Endodermal cell (in vitro differentiated cells): ENCODE measurements around the gene CHST9. TPM values are rescaled to one million over a fixed set of nuclear protein-coding genes. Genes with fewer than 3 reads are reported as not detected.
A peak's percentile ranks its signal among the peaks of the same experiment; 100 is the strongest.

ENCODE experiments used
- DNase-seq: peaks from one replicate; pipeline ENCODE4 v3.0.0-alpha.2; 2017
- H3K27ac ChIP-seq: 2 replicates; pipeline ENCODE4 v1.5.1; 2013; ENCODE audit warnings: mild to moderate bottlenecking, low read depth, low read length, moderate library complexity
- H3K27me3 ChIP-seq: 2 replicates; pipeline ENCODE4 v1.6.1; 2013; ENCODE audit warnings: mild to moderate bottlenecking, low read length, moderate library complexity; ENCODE audit not compliant: insufficient read depth, control insufficient read depth, poor library complexity, severe bottlenecking
- H3K36me3 ChIP-seq: 2 replicates; pipeline ENCODE4 v1.7.0; 2013; ENCODE audit warnings: mild to moderate bottlenecking, low read length, moderate library complexity; ENCODE audit not compliant: control insufficient read depth, insufficient read depth
- H3K4me1 ChIP-seq: one replicate; pipeline ENCODE4 v1.7.0; 2013; ENCODE audit warnings: low read length; ENCODE audit not compliant: control insufficient read depth, insufficient read depth
- H3K4me3 ChIP-seq: 2 replicates; pipeline ENCODE4 v1.5.1; 2013; ENCODE audit warnings: mild to moderate bottlenecking, low read length, moderate library complexity
- H3K9ac ChIP-seq: 2 replicates; pipeline ENCODE4 v1.6.1; 2013; ENCODE audit warnings: mild to moderate bottlenecking, low read length, moderate library complexity; ENCODE audit not compliant: poor library complexity, severe bottlenecking; ENCODE audit errors: extremely low read depth
- H3K9me3 ChIP-seq: 2 replicates; pipeline ENCODE4 v1.6.1; 2013; ENCODE audit warnings: mild to moderate bottlenecking, low read length, moderate library complexity; ENCODE audit not compliant: control insufficient read depth
- H3K27ac Mint-ChIP-seq: 2 replicates; pipeline ENCODE4 v1.8.0; 2020; ENCODE audit warnings: mixed read lengths
- H3K27me3 Mint-ChIP-seq: 2 replicates; pipeline ENCODE4 v1.8.0; 2021; ENCODE audit warnings: mild to moderate bottlenecking, mixed read lengths; ENCODE audit not compliant: insufficient read depth
- H3K36me3 Mint-ChIP-seq: 2 replicates; pipeline ENCODE4 v1.8.0; 2020; ENCODE audit warnings: low read depth, mixed read lengths
- H3K4me1 Mint-ChIP-seq: 2 replicates; pipeline ENCODE4 v1.8.0; 2020; ENCODE audit warnings: mixed read lengths
- H3K4me3 Mint-ChIP-seq: 2 replicates; pipeline ENCODE4 v1.8.0; 2020; ENCODE audit warnings: mild to moderate bottlenecking, moderate library complexity, mixed read lengths
- H3K9me3 Mint-ChIP-seq: 2 replicates; pipeline ENCODE4 v1.8.0; 2020; ENCODE audit warnings: mild to moderate bottlenecking, mixed read lengths
- CTCF ChIP-seq: fragments of 200-600 bp; sonication (generic); conservative IDR thresholded peaks from 2 replicates; pipeline ENCODE4 v1.5.0; 2021; ENCODE audit warnings: antibody characterized with exemption, mild to moderate bottlenecking
- WGBS, 2 experiments: methylation state at CpG; one replicate each; pipeline versions ENCODE4 v1.1.5 to v1.1.7; 2013; ENCODE audit warnings: missing lambda C conversion rate in 2 of 2, mixed read lengths in 1 of 2; ENCODE audit not compliant: insufficient coverage in 1 of 2, insufficient read length in 1 of 2; 5-methylcytosine and 5-hydroxymethylcytosine counted together
- total RNA-seq, 2 donors: library from RNA; stranded (reverse); fragmentation: NEBNext Ultra II Directional in 1 of 2; extraction: Animal tissue kit (Norgen Biotek cat#: 25700) in 1 of 2; gene quantifications; 2 replicates in 1 of 2; 3 replicates in 1 of 2; pipeline ENCODE4 v1.2.1, GENCODE V29; 2021

The CHST9 gene
- total RNA-seq, 2 donors from 2014 or later: 47.5 to 75.8 TPM

GRCh38 chr18:27114842-27115241 lies 70.3 kb downstream of the CHST9 start:
- peaks cover 9% of the 10 kb centered on the region for H3K27me3 Mint-ChIP-seq
- no peak overlapping the region for H3K4me3 Mint-ChIP-seq
- H3K27ac ChIP-seq: no peak overlapping the region
- peaks cover 3% of the 10 kb centered on the region for H3K4me1 ChIP-seq
- peaks cover 32% of the 10 kb centered on the region for H3K9me3 ChIP-seq
- WGBS, 2 experiments: 68 to 81% methylated on average over 3 of the region's 3 CpGs
- TF ChIP-seq CTCF: no peak
- peaks cover 27% of the 10 kb centered on the region for H3K9me3 Mint-ChIP-seq
- peaks cover 51% of the 10 kb centered on the region for H3K36me3 Mint-ChIP-seq
- peaks cover 4% of the 10 kb centered on the region for H3K36me3 ChIP-seq
- H3K9ac ChIP-seq: no peak overlapping the region
- no peak overlapping the region for H3K27ac Mint-ChIP-seq
- peak; percentile 51 for DNase-seq
- peaks cover 18% of the 10 kb centered on the region for H3K4me1 Mint-ChIP-seq
- H3K4me3 ChIP-seq: no peak overlapping the region
- H3K27me3 ChIP-seq: no peaks in the 10 kb centered on the region

- DNase-seq: no peak
- H3K27me3 Mint-ChIP-seq: peaks cover 7% of the 10 kb centered on the region
- no peak overlapping the region for H3K4me3 Mint-ChIP-seq
- peaks cover 32% of the 10 kb centered on the region for H3K9me3 ChIP-seq
- no peaks in the 10 kb centered on the region for H3K27me3 ChIP-seq
- peaks cover 4% of the 10 kb centered on the region for H3K36me3 ChIP-seq
- H3K27ac ChIP-seq: no peak overlapping the region
- no peaks in the 10 kb centered on the region for H3K4me1 ChIP-seq
- peaks cover 7% of the 10 kb centered on the region for H3K4me1 Mint-ChIP-seq
- peaks cover 61% of the 10 kb centered on the region for H3K36me3 Mint-ChIP-seq
- H3K4me3 ChIP-seq: peak overlapping the region; percentile 5
- no peak overlapping the region for H3K9ac ChIP-seq
- H3K9me3 Mint-ChIP-seq: peaks cover 27% of the 10 kb centered on the region
- no peak for TF ChIP-seq CTCF
- no peak overlapping the region for H3K27ac Mint-ChIP-seq
These were observed 71.8 kb downstream of the CHST9 start for GRCh38 chr18:27113358-27113757.

- Histone ChIP-seq H3K9ac (no peak overlapping the region), H3K27me3 (no peaks in the 10 kb centered on the region), H3K27ac (no peak overlapping the region), H3K9me3 (peaks cover 22% of the 10 kb centered on the region), H3K4me1 (no peaks in the 10 kb centered on the region), H3K36me3 (peaks cover 4% of the 10 kb centered on the region), H3K4me3 (no peak overlapping the region)
- 83 to 100% methylated on average over 1 of the region's 1 CpG for WGBS, 2 experiments
- TF ChIP-seq CTCF: no peak
- Mint-ChIP-seq H3K4me3 (no peak overlapping the region), H3K27me3 (no peaks in the 10 kb centered on the region), H3K4me1 (peaks cover 3% of the 10 kb centered on the region), H3K36me3 (peaks cover 50% of the 10 kb centered on the region), H3K9me3 (peaks cover 21% of the 10 kb centered on the region), H3K27ac (no peak overlapping the region)
- no peak for DNase-seq
These were observed 74.8 kb downstream of the CHST9 start for GRCh38 chr18:27110319-27110718.
